Ovary (tissue), 9 donors: ENCODE results near the gene GATM. TPM values are rescaled to one million over a fixed set of nuclear protein-coding genes. Genes with fewer than 3 reads are reported as not detected.

Source experiments
- DNase-seq, 5 donors: peaks; one replicate each; pipeline ENCODE4 v3.0.0-alpha.2; 2019 to 2020
- H3K27ac ChIP-seq, 2 donors: fragments of 200-600 bp; one replicate each; pipeline versions ENCODE4 v1.5.1 to v1.8.0; 2019 to 2022
- H3K27me3 ChIP-seq: fragments of 200-600 bp; one replicate; pipeline ENCODE4 v1.8.0; 2022
- H3K36me3 ChIP-seq: fragments of 200-600 bp; sonication (generic); one replicate; pipeline ENCODE4 v1.5.1; 2019
- H3K4me1 ChIP-seq: one replicate; pipeline ENCODE4 v1.8.1; 2013; ENCODE audit warnings: mild to moderate bottlenecking, moderate library complexity; ENCODE audit not compliant: insufficient read depth
- H3K4me3 ChIP-seq: fragments of 200-600 bp; sonication (generic); one replicate; pipeline ENCODE4 v1.5.1; 2017
- H3K9me3 ChIP-seq, 2 donors: fragments of 200-600 bp in 1 of 2; sonication (generic) in 1 of 2; one replicate each; pipeline versions ENCODE4 v1.5.1 to v1.8.1; 2013 to 2019; ENCODE audit warnings: mild to moderate bottlenecking in 1 of 2, moderate library complexity in 1 of 2
- EP300 ChIP-seq: sonication (generic); formaldehyde crosslinking; IDR thresholded peaks from one replicate; pipeline ENCODE4 v1.6.1; 2017; ENCODE audit warnings: antibody characterized with exemption
- POLR2A ChIP-seq: fragments of 450-650 bp; IDR thresholded peaks from one replicate; pipeline ENCODE4 v1.6.1; 2017; ENCODE audit warnings: antibody characterized with exemption, mild to moderate bottlenecking, moderate library complexity
- WGBS, 3 donors: extraction: QIAGEN DNeasy Blood & Tissue Kit in 1 of 3; methylation state at CpG; one replicate each; pipeline versions ENCODE4 v1.1.5 to v1.1.7; 2013 to 2017; 5-methylcytosine and 5-hydroxymethylcytosine counted together
- intact Hi-C, 4 donors: fragments of 100-400 bp; cut with DNase I; formaldehyde crosslinking; loops; one replicate each; pipeline versions ENCODE4 v1.11.0 to v1.15.1; 2022 to 2023
- polyA plus RNA-seq, 2 donors: library from polyadenylated mRNA; stranded (reverse); fragments of 200-250 nt in 1 of 2; fragments of 350-450 nt in 1 of 2; fragmentation: Illumina TruSeq in 1 of 2; extraction: RNeasy Lipid Tissue Mini Kit (QIAGEN cat#74804) in 1 of 2; gene quantifications; one replicate each; pipeline ENCODE4 v1.2.3, GENCODE V29; 2013 to 2014
- total RNA-seq, 7 donors: library from RNA; depleted of rRNA in 2 of 7; stranded (reverse); fragments of >200 nt in 2 of 7; fragmentation: NEBNext Ultra II Directional in 3 of 7; extraction: Animal tissue kit (Norgen Biotek cat#: 25700) in 3 of 7; gene quantifications; one replicate each; pipeline versions ENCODE4 v1.1.0 to v1.2.4, GENCODE V29; 2016 to 2023
- TF ChIP-seq, protein P1 (sequence below), 3 donors: fragments of 450-650 bp in 2 of 3; fragments of 200-600 bp in 1 of 3; IDR thresholded peaks; one replicate each; pipeline versions ENCODE4 v1.5.1 to v1.8.0; 2016 to 2022; ENCODE audit warnings: antibody characterized with exemption in 3 of 3, mild to moderate bottlenecking in 1 of 3
- donor health status: DM: no; HTN: no; CAD: no; lungs with moderate emphysema.
- donor health status: DM: no; HTN: no; CAD: no.
- donor health status: Bipolar disorder and iron deficiency.
- donor health status: DM: yes; HTN: yes; CAD: no.
- donor health status: DM: no; HTN: no; CAD: no.
- donor health status: DM: yes; HTN: yes; CAD: no.

The GATM gene
- total and polyA plus RNA-seq, 9 donors = 43.6 to 218 (median 132) TPM

DNA sequence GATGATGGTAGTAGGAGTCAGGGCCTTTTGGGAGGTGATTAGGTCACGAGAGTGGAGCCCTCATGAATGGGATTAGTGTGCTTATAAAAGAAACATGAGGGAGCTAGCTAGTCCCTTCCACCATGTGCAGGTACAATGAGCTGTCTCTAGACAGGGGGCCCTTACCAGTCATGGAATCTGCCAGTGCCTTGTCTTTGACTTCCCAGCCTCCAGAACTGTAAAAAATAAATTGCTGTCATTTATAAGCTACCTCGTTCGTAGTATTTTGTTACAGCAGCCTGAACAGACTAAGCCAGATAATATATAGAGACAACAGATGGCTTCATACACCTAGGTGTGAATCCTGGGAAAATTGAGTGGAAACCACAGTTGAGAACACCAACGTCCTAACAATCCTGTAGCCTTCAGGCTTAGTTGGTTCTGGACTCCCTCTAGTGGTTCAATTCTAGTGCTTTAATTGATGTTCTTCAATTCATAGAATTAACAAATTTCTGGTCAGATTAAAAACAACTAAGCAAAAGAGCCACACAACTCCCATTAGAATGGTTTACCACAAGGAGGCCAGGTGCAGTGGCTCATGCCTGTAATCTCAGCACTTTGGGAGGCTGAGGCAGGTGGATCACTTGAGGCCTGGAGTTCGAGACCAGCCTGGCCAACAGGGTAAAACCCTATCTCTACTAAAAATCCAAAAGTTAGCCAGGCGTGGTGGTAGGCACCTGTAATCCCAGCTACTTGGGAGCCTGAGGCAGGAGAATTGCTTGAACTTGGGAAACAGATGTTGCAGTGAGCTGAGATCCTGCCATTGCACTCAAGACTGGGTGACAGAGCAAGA is 21.3 kb upstream of the GATM start:
- intact Hi-C loops = loop anchor here (5.0 to 10.0 kb wide), 5 partner anchors 92 to 237 kb away; partner anchors contain the start of gene BLOC1S6 (in 1 of the 4)
- Histone ChIP-seq H3K4me1 (peaks cover 3% of the 10 kb centered on the region), H3K36me3 (no peaks in the 10 kb centered on the region), H3K9me3 (no peaks in the 10 kb centered on the region), H3K4me3 (no peak overlapping the region), H3K27me3 (no peaks in the 10 kb centered on the region), H3K27ac (no peak overlapping the region)
- 51 to 52% (median 51%) methylated on average over 6 of the region's 6 CpGs for WGBS, 3 donors
- TF ChIP-seq POLR2A (no peak), EP300 (no peak)
- TF ChIP-seq, protein P1, sequence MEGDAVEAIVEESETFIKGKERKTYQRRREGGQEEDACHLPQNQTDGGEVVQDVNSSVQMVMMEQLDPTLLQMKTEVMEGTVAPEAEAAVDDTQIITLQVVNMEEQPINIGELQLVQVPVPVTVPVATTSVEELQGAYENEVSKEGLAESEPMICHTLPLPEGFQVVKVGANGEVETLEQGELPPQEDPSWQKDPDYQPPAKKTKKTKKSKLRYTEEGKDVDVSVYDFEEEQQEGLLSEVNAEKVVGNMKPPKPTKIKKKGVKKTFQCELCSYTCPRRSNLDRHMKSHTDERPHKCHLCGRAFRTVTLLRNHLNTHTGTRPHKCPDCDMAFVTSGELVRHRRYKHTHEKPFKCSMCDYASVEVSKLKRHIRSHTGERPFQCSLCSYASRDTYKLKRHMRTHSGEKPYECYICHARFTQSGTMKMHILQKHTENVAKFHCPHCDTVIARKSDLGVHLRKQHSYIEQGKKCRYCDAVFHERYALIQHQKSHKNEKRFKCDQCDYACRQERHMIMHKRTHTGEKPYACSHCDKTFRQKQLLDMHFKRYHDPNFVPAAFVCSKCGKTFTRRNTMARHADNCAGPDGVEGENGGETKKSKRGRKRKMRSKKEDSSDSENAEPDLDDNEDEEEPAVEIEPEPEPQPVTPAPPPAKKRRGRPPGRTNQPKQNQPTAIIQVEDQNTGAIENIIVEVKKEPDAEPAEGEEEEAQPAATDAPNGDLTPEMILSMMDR (IDR thresholded peaks at IDR 0.05) = peak; percentile 68 to 81 (median 73)
- no peak for DNase-seq

- Histone ChIP-seq H3K4me1 (peaks cover 1% of the 10 kb centered on the region), H3K9me3 (no peaks in the 10 kb centered on the region), H3K27me3 (no peaks in the 10 kb centered on the region), H3K36me3 (no peaks in the 10 kb centered on the region), H3K27ac (no peak overlapping the region), H3K4me3 (no peak overlapping the region)
- TF ChIP-seq EP300 (no peak), POLR2A (no peak)
- TF ChIP-seq, protein P1 (IDR thresholded peaks at IDR 0.05) = no peak
- WGBS, 3 donors = 90 to 91% (median 90%) methylated on average over 6 of the region's 6 CpGs
- no peak for DNase-seq
- intact Hi-C loops = loop anchor here in 1 of 4 donors (5.0 kb wide), 1 partner anchor 90 kb away; no protein-coding TSS in a partner anchor
Measured at GRCh38 chr15:45397116-45397665, 18.8 kb upstream of the GATM start.

- Histone ChIP-seq H3K4me1 (peaks cover 1% of the 10 kb centered on the region), H3K27ac (no peak overlapping the region), H3K9me3 (no peaks in the 10 kb centered on the region), H3K4me3 (no peak overlapping the region), H3K36me3 (no peaks in the 10 kb centered on the region), H3K27me3 (no peaks in the 10 kb centered on the region)
- TF ChIP-seq, protein P1 (IDR thresholded peaks at IDR 0.05) = no peak
- TF ChIP-seq POLR2A = no peak
- TF ChIP-seq EP300 = no peak
- intact Hi-C loops = loop anchor here in 1 of 4 donors (5.0 kb wide), 1 partner anchor 89 kb away; no protein-coding TSS in a partner anchor
- 77 to 84% (median 79%) methylated on average over 4 of the region's 4 CpGs for WGBS, 3 donors
- no peak for DNase-seq
Measured at GRCh38 chr15:45395943-45396342, 17.6 kb upstream of the GATM start.

DNA sequence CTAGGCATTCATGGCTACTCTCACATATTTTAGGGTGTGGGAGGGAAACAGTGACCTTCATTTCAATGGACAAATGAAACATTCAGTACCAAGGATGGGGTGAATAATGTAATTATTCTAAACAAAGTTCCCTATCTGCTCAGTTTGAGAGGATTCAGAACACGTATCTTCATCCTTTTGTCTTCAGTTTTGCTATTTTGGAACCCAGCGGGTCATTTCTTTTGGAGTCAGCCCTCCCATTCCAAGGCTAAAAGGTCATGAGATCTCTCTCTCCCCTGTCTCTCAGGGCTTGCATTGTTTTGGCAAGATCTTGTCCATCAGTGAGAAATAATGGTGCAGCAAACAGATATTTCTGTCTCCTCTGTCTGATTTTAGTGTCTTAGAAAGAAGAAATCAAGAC is 16.3 kb upstream of the GATM start:
- intact Hi-C loops = loop anchor here in 1 of 4 donors (5.0 kb wide), 1 partner anchor 87 kb away; no protein-coding TSS in a partner anchor
- H3K27me3 ChIP-seq = no peaks in the 10 kb centered on the region
- no peak for TF ChIP-seq EP300
- no peak for TF ChIP-seq POLR2A
- TF ChIP-seq, protein P1 (IDR thresholded peaks at IDR 0.05) = no peak
- WGBS, 3 donors = 18 to 28% (median 25%) methylated on average over 2 of the region's 2 CpGs
- H3K4me1 ChIP-seq = peaks cover 5% of the 10 kb centered on the region
- no peaks in the 10 kb centered on the region for H3K9me3 ChIP-seq
- no peak for DNase-seq
- H3K4me3 ChIP-seq = no peak overlapping the region
- H3K27ac ChIP-seq = no peak overlapping the region
- H3K36me3 ChIP-seq = no peaks in the 10 kb centered on the region
